OCI-LY1 (cell line): ENCODE measurements around the gene NOX3.

ENCODE experiments used
- H2AFZ ChIP-seq: fragments of 200-600 bp; sonication (generic), shearing (Covaris generic); 2 replicates; pipeline ENCODE4 v1.6.0; 2014; ENCODE audit warnings: antibody characterized with exemption, mild to moderate bottlenecking, low read length
- H3F3A ChIP-seq: fragments of 200-600 bp; sonication (generic), shearing (Covaris generic); 2 replicates; pipeline ENCODE4 v1.6.0; 2014; ENCODE audit warnings: mild to moderate bottlenecking, antibody characterized with exemption, low read length, moderate library complexity; ENCODE audit not compliant: insufficient read depth
- H3K27ac ChIP-seq: fragments of 200-600 bp; sonication (generic); 2 replicates; pipeline ENCODE4 v1.5.1; 2014; ENCODE audit warnings: low read length, mixed run types, mild to moderate bottlenecking, low read depth; ENCODE audit not compliant: poor library complexity, severe bottlenecking
- H3K27me3 ChIP-seq: fragments of 200-600 bp; sonication (generic); 2 replicates; pipeline ENCODE4 v1.6.0; 2014; ENCODE audit warnings: antibody characterized with exemption, mild to moderate bottlenecking, low read length, moderate library complexity; ENCODE audit not compliant: insufficient read depth
- H3K36me3 ChIP-seq: fragments of 200-600 bp; sonication (generic); 2 replicates; pipeline ENCODE4 v1.6.1; 2014; ENCODE audit warnings: mild to moderate bottlenecking, antibody characterized with exemption, low read length, moderate library complexity, mixed read lengths; ENCODE audit not compliant: insufficient read depth
- H3K4me1 ChIP-seq: fragments of 200-600 bp; sonication (generic); 2 replicates; pipeline ENCODE4 v1.5.1; 2014; ENCODE audit warnings: mild to moderate bottlenecking, low read length, moderate library complexity; ENCODE audit not compliant: insufficient read depth, severe bottlenecking
- H3K4me2 ChIP-seq: fragments of 200-600 bp; sonication (generic), shearing (Covaris generic); 2 replicates; pipeline ENCODE4 v1.6.1; 2014; ENCODE audit warnings: low read length
- H3K4me3 ChIP-seq: fragments of 200-600 bp; sonication (generic); 2 replicates; pipeline ENCODE4 v1.5.1; 2014; ENCODE audit warnings: low read length, low read depth, mild to moderate bottlenecking, mixed read lengths; ENCODE audit not compliant: poor library complexity, severe bottlenecking
- H3K79me2 ChIP-seq: fragments of 200-600 bp; shearing (Covaris generic); 2 replicates; pipeline ENCODE4 v1.6.1; 2016; ENCODE audit warnings: mixed run types, low read length, mixed read lengths; ENCODE audit not compliant: insufficient read depth
- H3K9ac ChIP-seq: fragments of 200-600 bp; sonication (generic), shearing (Covaris generic); 2 replicates; pipeline ENCODE4 v1.6.1; 2014; ENCODE audit warnings: mild to moderate bottlenecking, low read length, mixed read lengths
- H3K9me2 ChIP-seq: fragments of 200-600 bp; sonication (generic), shearing (Covaris generic); 2 replicates; pipeline ENCODE4 v1.6.1; 2014; ENCODE audit warnings: low read depth, mild to moderate bottlenecking, low read length, mixed read lengths
- H3K9me3 ChIP-seq: fragments of 200-600 bp; shearing (Covaris generic); 2 replicates; pipeline ENCODE4 v1.6.1; 2014; ENCODE audit warnings: low read length, mixed read lengths
- H4K20me1 ChIP-seq: fragments of 200-600 bp; sonication (generic), shearing (Covaris generic); 2 replicates; pipeline ENCODE4 v1.6.0; 2016; ENCODE audit warnings: mild to moderate bottlenecking, low read length; ENCODE audit not compliant: insufficient read depth
- CTCF ChIP-seq: fragments of 200-600 bp; sonication (generic), shearing (Covaris generic); IDR thresholded peaks from 2 replicates; pipeline ENCODE4 v1.5.1; 2017; ENCODE audit warnings: mild to moderate bottlenecking, antibody characterized with exemption, low read length, moderate library complexity, mixed read lengths
- EZH2 ChIP-seq: fragments of 200-600 bp; sonication (generic), shearing (Covaris generic); IDR thresholded peaks from 2 replicates; pipeline ENCODE4 v1.8.0; 2017; ENCODE audit warnings: borderline replicate concordance, mixed run types, mild to moderate bottlenecking, antibody characterized with exemption, low read length, moderate library complexity, mixed read lengths

NOX3 gene

DNA sequence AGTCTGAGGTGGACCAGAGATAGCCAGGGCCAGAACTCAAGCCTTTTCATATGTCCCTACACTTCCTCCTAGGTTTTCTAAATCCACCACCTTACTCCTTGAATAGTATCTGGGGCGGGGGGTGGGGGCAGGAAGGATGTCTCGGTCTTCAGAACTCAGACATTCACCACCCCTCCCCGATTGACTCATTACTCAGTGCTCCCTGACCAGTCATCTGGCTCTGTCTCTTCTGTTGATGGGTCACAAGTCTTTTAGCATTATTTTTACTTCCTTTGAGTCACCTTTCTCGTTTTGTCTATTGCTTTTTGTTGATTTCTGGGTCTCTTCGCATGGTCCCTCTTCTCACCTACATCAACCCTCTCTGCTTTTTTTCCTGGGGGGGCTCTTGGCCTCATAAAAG lies 23.3 kb downstream of the NOX3 start:
- Histone ChIP-seq H3K9ac (no peak overlapping the region), H3K9me3 (no peaks in the 10 kb centered on the region), H3K9me2 (no peaks in the 10 kb centered on the region), H3K4me3 (no peak overlapping the region), H3K4me2 (no peak overlapping the region), H3K36me3 (no peaks in the 10 kb centered on the region), H3K27ac (no peak overlapping the region), H2AFZ (no peak overlapping the region), H3K27me3 (no peaks in the 10 kb centered on the region), H4K20me1 (no peaks in the 10 kb centered on the region), H3F3A (no peaks in the 10 kb centered on the region), H3K79me2 (no peaks in the 10 kb centered on the region), H3K4me1 (peaks cover 21% of the 10 kb centered on the region)
- no peak for TF ChIP-seq EZH2
- no peak for TF ChIP-seq CTCF

DNA sequence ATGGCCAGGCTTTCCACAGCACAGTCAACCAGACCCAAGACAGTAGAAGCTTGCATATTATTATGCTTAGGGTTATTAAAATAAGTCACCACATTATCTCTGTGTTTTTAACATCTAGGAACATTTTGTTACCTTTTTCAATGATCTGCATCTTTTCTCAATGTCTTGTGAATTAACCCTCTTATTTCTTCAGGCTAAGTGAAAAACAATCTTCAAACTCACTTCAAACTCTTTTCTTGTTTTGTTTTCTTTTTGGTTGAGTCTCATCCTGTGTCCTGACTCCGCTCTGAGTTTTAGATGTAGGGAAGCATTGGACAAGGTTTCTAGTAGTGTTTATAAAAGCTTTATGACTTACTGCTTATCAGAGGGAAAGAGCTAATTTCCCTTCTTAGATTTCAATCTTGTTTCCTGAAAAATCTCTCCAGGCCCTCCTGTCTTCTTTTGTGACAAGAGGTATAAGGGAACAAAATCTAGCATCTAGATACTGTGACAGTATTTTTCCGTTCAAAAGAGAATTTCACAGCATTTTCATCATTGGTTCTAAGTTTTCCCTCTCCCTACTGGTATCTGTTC lies 26.2 kb downstream of the NOX3 start:
- Histone ChIP-seq H3K27ac (no peak overlapping the region), H3F3A (no peaks in the 10 kb centered on the region), H4K20me1 (no peaks in the 10 kb centered on the region), H3K27me3 (no peaks in the 10 kb centered on the region), H3K9ac (no peak overlapping the region), H2AFZ (no peak overlapping the region; the same call in 1 of the 2 replicates), H3K36me3 (no peaks in the 10 kb centered on the region), H3K9me3 (no peaks in the 10 kb centered on the region), H3K79me2 (no peaks in the 10 kb centered on the region), H3K4me2 (no peak overlapping the region), H3K9me2 (no peaks in the 10 kb centered on the region), H3K4me1 (peaks cover 15% of the 10 kb centered on the region), H3K4me3 (no peak overlapping the region)
- no peak for TF ChIP-seq CTCF
- no peak for TF ChIP-seq EZH2

DNA sequence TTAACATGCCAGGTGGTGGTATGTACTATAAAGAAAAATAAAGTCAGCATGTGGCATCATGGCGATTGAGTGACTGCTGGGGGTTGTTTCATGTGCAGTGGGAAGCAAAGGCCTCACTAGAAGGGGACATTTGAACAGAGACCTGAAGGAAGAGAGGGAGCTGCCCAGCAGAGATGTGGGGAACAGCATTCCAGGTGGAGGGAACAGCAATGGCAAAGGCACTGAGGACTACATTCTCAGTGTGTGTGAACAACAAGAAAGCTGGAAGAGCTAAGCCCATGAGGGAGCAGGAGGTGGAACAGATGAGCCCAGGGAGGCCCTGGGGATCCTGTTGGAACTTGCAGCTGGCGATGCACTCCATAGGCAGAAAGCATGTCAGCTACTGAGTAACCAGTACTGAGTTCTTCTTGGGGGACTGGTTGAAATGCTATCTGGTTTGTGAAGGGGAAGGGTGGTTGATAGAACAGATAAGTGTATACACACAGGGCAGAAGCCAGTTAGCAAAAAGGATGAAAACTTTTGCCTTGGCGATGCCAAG lies 29.2 kb downstream of the NOX3 start:
- no peak overlapping the region for H2AFZ ChIP-seq
- H3K36me3 ChIP-seq = no peaks in the 10 kb centered on the region
- H3K9me2 ChIP-seq = no peaks in the 10 kb centered on the region
- no peaks in the 10 kb centered on the region for H3K9me3 ChIP-seq
- no peaks in the 10 kb centered on the region for H4K20me1 ChIP-seq
- no peaks in the 10 kb centered on the region for H3F3A ChIP-seq
- H3K4me3 ChIP-seq = no peak overlapping the region
- H3K27ac ChIP-seq = no peak overlapping the region
- no peaks in the 10 kb centered on the region for H3K27me3 ChIP-seq
- TF ChIP-seq CTCF (no peak), EZH2 (no peak)
- H3K79me2 ChIP-seq = no peaks in the 10 kb centered on the region
- peaks cover 21% of the 10 kb centered on the region for H3K4me1 ChIP-seq
- no peak overlapping the region for H3K9ac ChIP-seq
- H3K4me2 ChIP-seq = no peak overlapping the region
